GM12801 (cell line): ENCODE results near the gene ABHD3.

Source experiments
- TF ChIP-seq, protein P1 (sequence below): IDR thresholded peaks from one replicate; pipeline ENCODE4 v1.5.1; 2011; ENCODE audit warnings: control low read depth; ENCODE audit not compliant: insufficient read length; ENCODE audit errors: extremely low read depth

Gene ABHD3

GRCh38 chr18:21632393-21632792, 72.2 kb downstream of the ABHD3 start:
- TF ChIP-seq, protein P1, sequence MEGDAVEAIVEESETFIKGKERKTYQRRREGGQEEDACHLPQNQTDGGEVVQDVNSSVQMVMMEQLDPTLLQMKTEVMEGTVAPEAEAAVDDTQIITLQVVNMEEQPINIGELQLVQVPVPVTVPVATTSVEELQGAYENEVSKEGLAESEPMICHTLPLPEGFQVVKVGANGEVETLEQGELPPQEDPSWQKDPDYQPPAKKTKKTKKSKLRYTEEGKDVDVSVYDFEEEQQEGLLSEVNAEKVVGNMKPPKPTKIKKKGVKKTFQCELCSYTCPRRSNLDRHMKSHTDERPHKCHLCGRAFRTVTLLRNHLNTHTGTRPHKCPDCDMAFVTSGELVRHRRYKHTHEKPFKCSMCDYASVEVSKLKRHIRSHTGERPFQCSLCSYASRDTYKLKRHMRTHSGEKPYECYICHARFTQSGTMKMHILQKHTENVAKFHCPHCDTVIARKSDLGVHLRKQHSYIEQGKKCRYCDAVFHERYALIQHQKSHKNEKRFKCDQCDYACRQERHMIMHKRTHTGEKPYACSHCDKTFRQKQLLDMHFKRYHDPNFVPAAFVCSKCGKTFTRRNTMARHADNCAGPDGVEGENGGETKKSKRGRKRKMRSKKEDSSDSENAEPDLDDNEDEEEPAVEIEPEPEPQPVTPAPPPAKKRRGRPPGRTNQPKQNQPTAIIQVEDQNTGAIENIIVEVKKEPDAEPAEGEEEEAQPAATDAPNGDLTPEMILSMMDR: no peak

DNA sequence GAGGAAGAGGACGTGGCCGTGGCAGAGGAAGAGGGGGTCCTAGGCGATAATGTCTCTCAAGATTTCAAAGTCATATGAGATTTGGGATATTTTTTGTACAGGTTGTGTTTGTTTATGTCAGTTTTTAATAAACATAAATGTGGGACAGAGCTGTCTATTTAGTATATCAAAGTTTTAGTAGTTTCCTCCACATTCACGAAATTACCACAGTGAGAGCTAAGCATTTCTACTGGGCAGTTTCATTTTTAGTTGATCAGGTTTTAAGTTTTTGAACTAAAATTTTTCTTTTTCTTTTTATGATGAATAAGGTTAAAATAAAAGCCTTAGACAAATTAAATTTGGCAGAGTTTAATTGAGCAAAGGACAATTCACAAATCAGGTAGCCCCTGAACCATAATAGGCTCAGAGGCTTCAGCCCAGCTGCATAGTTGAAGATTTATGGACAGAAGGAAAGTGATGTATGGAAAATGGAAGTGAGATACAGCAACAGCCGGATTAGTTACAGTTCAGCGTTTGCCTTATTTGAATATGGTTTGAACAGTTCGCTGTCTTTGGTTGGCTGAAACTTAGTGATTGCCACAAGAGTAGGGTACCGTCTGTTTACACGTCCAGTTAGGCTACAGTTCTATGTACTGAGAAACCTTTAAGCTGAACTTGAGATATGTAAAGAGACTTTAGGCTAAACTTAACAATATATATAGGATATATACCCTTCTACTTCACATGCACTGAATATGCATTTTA, 75.3 kb downstream of the ABHD3 start:
- TF ChIP-seq, protein P1: no peak

- TF ChIP-seq, protein P1: peak; percentile 83
Measured at GRCh38 chr18:21612125-21613039, 92.2 kb downstream of the ABHD3 start, which contains the start of gene SNRPD1. SNRPD1 (plus strand) TSS chr18:21612314; CDS start chr18:21612430, 116 bp downstream.

GRCh38 chr18:21605213-21605612, 99.4 kb downstream of the ABHD3 start:
- TF ChIP-seq, protein P1: no peak

GRCh38 chr18:21604671-21605070, 99.9 kb downstream of the ABHD3 start:
- TF ChIP-seq, protein P1: no peak

- TF ChIP-seq, protein P1: no peak
Measured at GRCh38 chr18:21602299-21602587, 102.3 kb downstream of the ABHD3 start.
